ENCODE data around the gene SCRN1. TPM values are rescaled to one million over a fixed set of nuclear protein-coding genes. Genes with fewer than 3 reads are reported as not detected.
A peak's percentile ranks its signal among the peaks of the same experiment; 100 is the strongest.

The SCRN1 gene
- total and polyA plus RNA-seq, 2 of the 13 experiments (the other 11 are each of a cell fraction or from before 2014, with no cell fraction given): 43.2 to 49.8 TPM

DNA sequence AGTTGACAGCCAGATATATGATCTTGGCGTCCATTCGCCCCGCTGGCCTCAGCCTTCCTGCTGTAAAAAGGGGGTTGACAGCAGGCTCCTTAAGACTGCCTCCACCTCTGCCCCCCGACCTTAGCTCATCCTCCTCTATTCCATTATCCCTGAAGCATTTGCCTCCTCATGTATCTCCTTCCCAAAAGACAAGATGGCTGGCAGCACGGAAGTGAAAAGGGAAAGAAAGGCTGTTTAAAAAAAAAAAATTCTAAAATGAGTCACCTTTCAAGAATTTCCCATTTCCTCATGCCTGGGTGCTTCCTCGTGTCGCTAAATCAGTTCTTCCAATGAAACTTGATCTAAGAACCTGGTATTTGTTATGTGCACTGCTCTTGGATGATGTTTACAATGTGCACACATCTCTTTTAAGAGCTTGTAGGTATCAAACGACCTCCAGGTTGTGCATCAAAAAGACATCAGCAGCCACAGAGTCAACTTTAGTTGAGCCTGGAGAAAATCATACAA is 1.7 kb downstream of the SCRN1 start (continued):
- TF ChIP-seq, protein P1, sequence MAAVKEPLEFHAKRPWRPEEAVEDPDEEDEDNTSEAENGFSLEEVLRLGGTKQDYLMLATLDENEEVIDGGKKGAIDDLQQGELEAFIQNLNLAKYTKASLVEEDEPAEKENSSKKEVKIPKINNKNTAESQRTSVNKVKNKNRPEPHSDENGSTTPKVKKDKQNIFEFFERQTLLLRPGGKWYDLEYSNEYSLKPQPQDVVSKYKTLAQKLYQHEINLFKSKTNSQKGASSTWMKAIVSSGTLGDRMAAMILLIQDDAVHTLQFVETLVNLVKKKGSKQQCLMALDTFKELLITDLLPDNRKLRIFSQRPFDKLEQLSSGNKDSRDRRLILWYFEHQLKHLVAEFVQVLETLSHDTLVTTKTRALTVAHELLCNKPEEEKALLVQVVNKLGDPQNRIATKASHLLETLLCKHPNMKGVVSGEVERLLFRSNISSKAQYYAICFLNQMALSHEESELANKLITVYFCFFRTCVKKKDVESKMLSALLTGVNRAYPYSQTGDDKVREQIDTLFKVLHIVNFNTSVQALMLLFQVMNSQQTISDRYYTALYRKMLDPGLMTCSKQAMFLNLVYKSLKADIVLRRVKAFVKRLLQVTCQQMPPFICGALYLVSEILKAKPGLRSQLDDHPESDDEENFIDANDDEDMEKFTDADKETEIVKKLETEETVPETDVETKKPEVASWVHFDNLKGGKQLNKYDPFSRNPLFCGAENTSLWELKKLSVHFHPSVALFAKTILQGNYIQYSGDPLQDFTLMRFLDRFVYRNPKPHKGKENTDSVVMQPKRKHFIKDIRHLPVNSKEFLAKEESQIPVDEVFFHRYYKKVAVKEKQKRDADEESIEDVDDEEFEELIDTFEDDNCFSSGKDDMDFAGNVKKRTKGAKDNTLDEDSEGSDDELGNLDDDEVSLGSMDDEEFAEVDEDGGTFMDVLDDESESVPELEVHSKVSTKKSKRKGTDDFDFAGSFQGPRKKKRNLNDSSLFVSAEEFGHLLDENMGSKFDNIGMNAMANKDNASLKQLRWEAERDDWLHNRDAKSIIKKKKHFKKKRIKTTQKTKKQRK (IDR thresholded peaks at IDR 0.05; ENCODE audit: low read length): no peak
- TF ChIP-seq ZNF441 (CRISPR knock-in tag; IDR thresholded peaks at IDR 0.05; ENCODE audit: borderline replicate concordance) (no peak), ZFP41 (CRISPR knock-in tag; IDR thresholded peaks at IDR 0.05; ENCODE audit: borderline replicate concordance) (no peak), ZNF207 (IDR thresholded peaks at IDR 0.05; ENCODE audit: borderline replicate concordance) (no peak), RXRB (CRISPR knock-in tag; IDR thresholded peaks at IDR 0.05; ENCODE audit: borderline replicate concordance) (no peak; the same call in 1 of the 2 replicates), MATR3 (CRISPR knock-in tag; IDR thresholded peaks at IDR 0.05) (no peak), ZBTB42 (CRISPR knock-in tag; IDR thresholded peaks at IDR 0.05) (no peak)

- ChIA-PET CTCF (ENCODE audit: low intra/inter-chr PET ratio, low total read pairs) (no interaction called here), POLR2A (interaction anchor here (1.2 to 2.5 kb wide), 5 partner anchors 10 to 607 kb away, joined by 3 to 22 read pairs (median 8); partner anchors contain the start of genes FKBP14, GARS1 and PLEKHA8)
- no peaks in the 10 kb centered on the region for H3K27me3 ChIP-seq (ENCODE audit: control insufficient read depth in 1 of 2, insufficient read depth in 2 of 2, low read length in 2 of 2)
- H4K20me1 ChIP-seq (ENCODE audit: insufficient read depth, low read length): peaks cover 4% of the 10 kb centered on the region; the same call in 1 of the 2 replicates
- peaks cover 60% of the 10 kb centered on the region for H3K79me2 ChIP-seq (ENCODE audit: insufficient read depth, low read length)
- BruUV-seq (replicated peaks): no TSS peak
- DNase-seq (ENCODE audit: low spot score) (peak; percentile 53), ATAC-seq (no peak), FAIRE-seq (no peak)
- in situ Hi-C loops (cut with HindIII; ENCODE audit: extremely low pct_ligation_motif_present, low pct_unique_long_range_greater_than_20kb): loop anchor here (5.0 kb wide), 1 partner anchor 40 kb away; the partner anchor contains the start of genes FKBP14 and PLEKHA8
- no peaks in the 10 kb centered on the region for H3K9me3 ChIP-seq (ENCODE audit: low read length)
- no peak overlapping the region for H2AFZ ChIP-seq (ENCODE audit: low read length)
- WGBS (ENCODE audit: low lambda C conversion rate): 0% methylated on average over 2 of the region's 2 CpGs
- H3K9ac ChIP-seq (ENCODE audit: insufficient read depth, low read depth, low read length): peak overlapping the region; percentile 89
- H3K36me3 ChIP-seq (replicated peaks in 1 of 2; ENCODE audit: control insufficient read depth in 1 of 2, insufficient read depth in 2 of 2, low read length in 2 of 2): peaks cover 0 to 2% of the 10 kb centered on the region in 2 experiments; a peak in 2 of 5 replicates
- H3K4me2 ChIP-seq (ENCODE audit: low read depth, low read length): peak overlapping the region; percentile 94
- H3K4me3 ChIP-seq (replicated peaks in 1 of 3; ENCODE audit: insufficient read depth in 1 of 3, low read depth in 2 of 3, low read length in 3 of 3): peak overlapping the region; percentile 96 to 99 (median 97)
- peak overlapping the region; percentile 86 for H3K27ac ChIP-seq (ENCODE audit: extremely low read length, insufficient read depth, low read length)
- intact Hi-C loops (cut with micrococcal nuclease; ENCODE audit: unreplicated experiment): no loop called here
- peaks cover 37% of the 10 kb centered on the region for H3K4me1 ChIP-seq (ENCODE audit: insufficient read depth, low read length)
- TF ChIP-seq CCAR2 (optimal IDR thresholded peaks at IDR 0.05; ENCODE audit: low read depth, low read length) (no peak), FOXA3 (CRISPR knock-in tag; IDR thresholded peaks at IDR 0.05) (peak; percentile 70), ZNF749 (CRISPR knock-in tag; IDR thresholded peaks at IDR 0.05; ENCODE audit: borderline replicate concordance) (no peak), RARA (CRISPR knock-in tag; IDR thresholded peaks at IDR 0.05) (peak; percentile 34; the same call in 1 of the 2 replicates), ONECUT2 (CRISPR knock-in tag; IDR thresholded peaks at IDR 0.05) (no peak), PPARG (CRISPR knock-in tag; conservative IDR thresholded peaks at IDR 0.05) (peak; percentile 88), KDM5A (IDR thresholded peaks at IDR 0.05; ENCODE audit: borderline replicate concordance, low read length) (no peak)
- TF ChIP-seq, protein P2, sequence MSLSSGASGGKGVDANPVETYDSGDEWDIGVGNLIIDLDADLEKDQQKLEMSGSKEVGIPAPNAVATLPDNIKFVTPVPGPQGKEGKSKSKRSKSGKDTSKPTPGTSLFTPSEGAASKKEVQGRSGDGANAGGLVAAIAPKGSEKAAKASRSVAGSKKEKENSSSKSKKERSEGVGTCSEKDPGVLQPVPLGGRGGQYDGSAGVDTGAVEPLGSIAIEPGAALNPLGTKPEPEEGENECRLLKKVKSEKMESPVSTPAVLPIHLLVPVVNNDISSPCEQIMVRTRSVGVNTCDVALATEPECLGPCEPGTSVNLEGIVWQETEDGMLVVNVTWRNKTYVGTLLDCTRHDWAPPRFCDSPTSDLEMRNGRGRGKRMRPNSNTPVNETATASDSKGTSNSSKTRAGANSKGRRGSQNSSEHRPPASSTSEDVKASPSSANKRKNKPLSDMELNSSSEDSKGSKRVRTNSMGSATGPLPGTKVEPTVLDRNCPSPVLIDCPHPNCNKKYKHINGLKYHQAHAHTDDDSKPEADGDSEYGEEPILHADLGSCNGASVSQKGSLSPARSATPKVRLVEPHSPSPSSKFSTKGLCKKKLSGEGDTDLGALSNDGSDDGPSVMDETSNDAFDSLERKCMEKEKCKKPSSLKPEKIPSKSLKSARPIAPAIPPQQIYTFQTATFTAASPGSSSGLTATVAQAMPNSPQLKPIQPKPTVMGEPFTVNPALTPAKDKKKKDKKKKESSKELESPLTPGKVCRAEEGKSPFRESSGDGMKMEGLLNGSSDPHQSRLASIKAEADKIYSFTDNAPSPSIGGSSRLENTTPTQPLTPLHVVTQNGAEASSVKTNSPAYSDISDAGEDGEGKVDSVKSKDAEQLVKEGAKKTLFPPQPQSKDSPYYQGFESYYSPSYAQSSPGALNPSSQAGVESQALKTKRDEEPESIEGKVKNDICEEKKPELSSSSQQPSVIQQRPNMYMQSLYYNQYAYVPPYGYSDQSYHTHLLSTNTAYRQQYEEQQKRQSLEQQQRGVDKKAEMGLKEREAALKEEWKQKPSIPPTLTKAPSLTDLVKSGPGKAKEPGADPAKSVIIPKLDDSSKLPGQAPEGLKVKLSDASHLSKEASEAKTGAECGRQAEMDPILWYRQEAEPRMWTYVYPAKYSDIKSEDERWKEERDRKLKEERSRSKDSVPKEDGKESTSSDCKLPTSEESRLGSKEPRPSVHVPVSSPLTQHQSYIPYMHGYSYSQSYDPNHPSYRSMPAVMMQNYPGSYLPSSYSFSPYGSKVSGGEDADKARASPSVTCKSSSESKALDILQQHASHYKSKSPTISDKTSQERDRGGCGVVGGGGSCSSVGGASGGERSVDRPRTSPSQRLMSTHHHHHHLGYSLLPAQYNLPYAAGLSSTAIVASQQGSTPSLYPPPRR (CRISPR knock-in tag; IDR thresholded peaks at IDR 0.05; ENCODE audit: borderline replicate concordance): no peak
Observed at GRCh38 chr7:29987083-29987482, 2.5 kb downstream of the SCRN1 start.

All from HepG2 (cell line).